Lung (tissue), 12 donors: ENCODE measurements around the gene MAEA. TPM values are rescaled to one million over a fixed set of nuclear protein-coding genes. Genes with fewer than 3 reads are reported as not detected.

Source experiments
- ATAC-seq: fragments of 200-7000 bp; cut with Tn5 transposase; one replicate; pipeline ENCODE4 v1.9.1; 2020; ENCODE audit warnings: moderate number of reproducible peaks; ENCODE audit not compliant: insufficient read depth, low FRiP score
- DNase-seq, 3 donors: peaks; one replicate each; pipeline ENCODE4 v3.0.0-alpha.2; 2013 to 2017
- H3K27ac ChIP-seq, 2 donors: one replicate each; pipeline ENCODE4 v1.5.1; 2013; ENCODE audit warnings: mild to moderate bottlenecking in 2 of 2, moderate library complexity in 2 of 2, control low read depth in 1 of 2, inconsistent platforms in 1 of 2, low read depth in 1 of 2, low read length in 1 of 2
- H3K27me3 ChIP-seq, 3 donors: one replicate each; pipeline ENCODE4 v1.5.1; 2013; ENCODE audit warnings: low read length in 2 of 3; ENCODE audit not compliant: control insufficient read depth in 3 of 3, insufficient read depth in 3 of 3
- H3K36me3 ChIP-seq, 4 donors: one replicate each; pipeline ENCODE4 v1.5.1; 2013; ENCODE audit warnings: low read length in 4 of 4, mild to moderate bottlenecking in 1 of 4, moderate library complexity in 1 of 4; ENCODE audit not compliant: control insufficient read depth in 4 of 4, insufficient read depth in 4 of 4
- H3K4me1 ChIP-seq, 5 donors: one replicate each; pipeline ENCODE4 v1.5.1; 2013; ENCODE audit warnings: low read length in 5 of 5, mild to moderate bottlenecking in 2 of 5, moderate library complexity in 1 of 5; ENCODE audit not compliant: control insufficient read depth in 5 of 5, insufficient read depth in 5 of 5
- H3K4me3 ChIP-seq: one replicate; pipeline ENCODE4 v1.5.1; 2013; ENCODE audit warnings: mild to moderate bottlenecking, control low read depth, moderate library complexity
- H3K9ac ChIP-seq, 2 donors: one replicate each; pipeline ENCODE4 v1.5.1; 2013; ENCODE audit warnings: low read length in 2 of 2, control low read depth in 1 of 2; ENCODE audit not compliant: insufficient read depth in 1 of 2
- H3K9me3 ChIP-seq, 4 donors: one replicate each; pipeline ENCODE4 v1.5.1; 2013; ENCODE audit warnings: low read length in 3 of 4, mild to moderate bottlenecking in 1 of 4, moderate library complexity in 1 of 4; ENCODE audit not compliant: control insufficient read depth in 4 of 4, insufficient read depth in 3 of 4
- WGBS, 2 donors: extraction: QIAGEN DNeasy Blood & Tissue Kit; methylation state at CpG; one replicate each; pipeline ENCODE4 v1.1.7; 2013; 5-methylcytosine and 5-hydroxymethylcytosine counted together
- polyA plus RNA-seq, 2 donors: library from polyadenylated mRNA; stranded (reverse); fragments of 200-250 nt; gene quantifications; one replicate each; pipeline ENCODE4 v1.2.1, GENCODE V29; 2013
- total RNA-seq, 2 donors: library from RNA; depleted of rRNA in 1 of 2; stranded (reverse); fragments of >200 nt in 1 of 2; gene quantifications; one replicate each; pipeline ENCODE4 v1.2.1, GENCODE V29; 2014 to 2021
- TF ChIP-seq, protein P1 (sequence below): IDR thresholded peaks from 2 replicates; pipeline ENCODE4 v1.5.1; 2012; ENCODE audit warnings: mild to moderate bottlenecking; ENCODE audit errors: control extremely low read depth, extremely low read depth
- donor health status: control.
- donor health status: control.
- donor health status: Bipolar disorder and iron deficiency.
- donor health status: healthy.
- donor health status: DM: yes; HTN: yes; CAD: no.

Gene MAEA
- total and polyA plus RNA-seq, 4 donors: 39.7 to 67.4 (median 60.8) TPM

DNA sequence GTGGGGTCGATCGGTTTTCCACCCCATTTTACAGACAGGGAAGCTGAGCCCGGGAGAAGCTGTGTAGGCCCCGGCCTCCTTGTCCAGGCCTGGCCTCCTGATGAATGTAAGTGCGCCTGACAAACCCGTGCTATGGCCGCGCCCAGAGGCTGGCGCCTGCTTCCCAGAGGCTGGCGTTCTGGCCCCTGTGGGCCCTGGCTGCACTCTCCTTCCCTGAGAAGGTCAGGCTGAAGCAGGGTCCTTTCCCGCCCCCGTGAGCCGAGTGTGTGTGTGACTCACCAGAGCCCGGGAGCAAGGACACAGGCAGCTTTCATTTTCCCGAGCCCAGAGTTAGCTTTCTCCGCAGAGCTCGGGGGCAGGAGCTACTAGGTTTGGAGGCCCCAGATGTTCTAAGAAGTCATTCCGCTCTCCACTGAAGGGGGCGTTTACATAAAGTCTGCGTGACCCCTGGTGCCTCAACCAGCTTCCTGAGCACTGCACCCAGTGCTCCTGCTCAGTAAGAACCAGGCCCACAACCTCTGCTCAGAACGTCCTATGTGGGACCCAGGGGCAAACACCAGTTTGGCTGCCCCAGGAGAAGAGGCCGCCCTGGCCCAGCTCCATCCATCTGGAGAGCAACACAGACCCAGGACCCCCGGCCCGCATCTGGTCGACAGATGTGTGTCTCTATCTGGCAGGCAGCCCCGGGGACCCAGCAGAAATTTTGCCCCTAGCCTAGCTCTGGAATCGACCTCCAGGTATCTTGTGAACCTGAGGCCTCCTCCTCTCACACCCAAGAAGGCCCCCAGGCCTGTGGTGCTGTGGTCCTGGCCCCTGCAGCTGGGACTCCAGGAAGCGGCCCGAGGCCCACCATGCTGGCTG is 71.0 kb downstream of the MAEA start:
- no peaks in the 10 kb centered on the region for H3K9me3 ChIP-seq
- H3K27me3 ChIP-seq: no peaks in the 10 kb centered on the region
- ATAC-seq (no peak), DNase-seq (no peak)
- no peak overlapping the region for H3K27ac ChIP-seq
- no peak overlapping the region for H3K9ac ChIP-seq
- 92 to 93% methylated on average over 29 of the region's 29 CpGs for WGBS, 2 donors
- TF ChIP-seq, protein P1, sequence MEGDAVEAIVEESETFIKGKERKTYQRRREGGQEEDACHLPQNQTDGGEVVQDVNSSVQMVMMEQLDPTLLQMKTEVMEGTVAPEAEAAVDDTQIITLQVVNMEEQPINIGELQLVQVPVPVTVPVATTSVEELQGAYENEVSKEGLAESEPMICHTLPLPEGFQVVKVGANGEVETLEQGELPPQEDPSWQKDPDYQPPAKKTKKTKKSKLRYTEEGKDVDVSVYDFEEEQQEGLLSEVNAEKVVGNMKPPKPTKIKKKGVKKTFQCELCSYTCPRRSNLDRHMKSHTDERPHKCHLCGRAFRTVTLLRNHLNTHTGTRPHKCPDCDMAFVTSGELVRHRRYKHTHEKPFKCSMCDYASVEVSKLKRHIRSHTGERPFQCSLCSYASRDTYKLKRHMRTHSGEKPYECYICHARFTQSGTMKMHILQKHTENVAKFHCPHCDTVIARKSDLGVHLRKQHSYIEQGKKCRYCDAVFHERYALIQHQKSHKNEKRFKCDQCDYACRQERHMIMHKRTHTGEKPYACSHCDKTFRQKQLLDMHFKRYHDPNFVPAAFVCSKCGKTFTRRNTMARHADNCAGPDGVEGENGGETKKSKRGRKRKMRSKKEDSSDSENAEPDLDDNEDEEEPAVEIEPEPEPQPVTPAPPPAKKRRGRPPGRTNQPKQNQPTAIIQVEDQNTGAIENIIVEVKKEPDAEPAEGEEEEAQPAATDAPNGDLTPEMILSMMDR: no peak
- H3K4me3 ChIP-seq: no peak overlapping the region
- peaks cover 0 to 36% (median 3%) of the 10 kb centered on the region in 4 donors for H3K36me3 ChIP-seq
- H3K4me1 ChIP-seq: peaks cover 0 to 8% (median 0%) of the 10 kb centered on the region in 5 donors

DNA sequence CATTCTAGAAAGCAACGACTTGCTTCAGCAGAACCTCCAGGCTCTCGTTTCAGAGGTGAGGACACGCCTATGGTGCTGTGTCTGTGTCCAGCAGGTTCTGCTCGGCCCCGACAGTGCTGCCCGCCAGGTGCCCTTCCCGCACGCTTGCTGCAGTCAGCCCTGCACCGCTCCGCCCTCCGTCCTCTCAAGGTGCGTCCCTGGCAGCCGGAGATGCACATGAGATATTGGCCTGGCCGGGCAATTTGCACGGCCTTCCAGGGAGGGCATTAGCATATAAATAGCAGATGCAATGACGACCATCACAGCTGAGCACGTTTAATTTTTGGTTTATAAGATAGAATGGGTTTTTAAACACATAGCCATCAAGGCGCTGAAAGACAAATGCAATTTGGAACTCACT is 71.7 kb downstream of the MAEA start:
- ATAC-seq (no peak), DNase-seq (no peak)
- Histone ChIP-seq H3K27me3 (no peaks in the 10 kb centered on the region), H3K4me1 (peaks cover 0 to 5% (median 0%) of the 10 kb centered on the region in 5 donors), H3K9me3 (no peaks in the 10 kb centered on the region), H3K27ac (no peak overlapping the region), H3K9ac (no peak overlapping the region), H3K4me3 (no peak overlapping the region), H3K36me3 (peaks cover 0 to 39% (median 3%) of the 10 kb centered on the region in 4 donors)
- 90 to 92% methylated on average over 18 of the region's 18 CpGs for WGBS, 2 donors
- TF ChIP-seq, protein P1: no peak

DNA sequence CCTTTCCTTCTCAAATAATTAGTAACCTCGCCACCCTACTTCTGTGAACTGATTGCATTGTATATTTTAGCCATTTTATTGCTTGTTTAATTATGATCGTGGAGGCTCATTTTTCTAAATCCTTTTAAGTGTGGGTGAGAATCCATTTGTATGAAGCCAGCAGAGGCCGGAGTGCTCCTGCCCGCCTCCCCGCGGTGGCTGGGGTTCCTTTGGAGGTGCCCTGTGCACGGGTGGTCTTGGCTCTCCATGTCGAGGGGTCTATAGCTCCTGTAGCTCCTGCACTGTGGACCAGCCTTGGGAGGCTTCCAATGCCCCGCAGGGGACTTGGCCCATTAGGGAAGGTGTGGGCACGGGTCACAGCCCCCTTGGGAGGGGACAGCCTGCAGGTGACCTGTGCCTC is 72.4 kb downstream of the MAEA start:
- Histone ChIP-seq H3K9ac (no peak overlapping the region), H3K36me3 (peaks cover 0 to 42% (median 3%) of the 10 kb centered on the region in 4 donors), H3K9me3 (no peaks in the 10 kb centered on the region), H3K4me3 (no peak overlapping the region), H3K4me1 (peaks cover 0 to 5% (median 0%) of the 10 kb centered on the region in 5 donors), H3K27ac (no peak overlapping the region), H3K27me3 (no peaks in the 10 kb centered on the region)
- ATAC-seq (no peak), DNase-seq (no peak)
- TF ChIP-seq, protein P1: no peak
- 90 to 94% methylated on average over 10 of the region's 10 CpGs for WGBS, 2 donors
